Activated CD8-positive, alpha-beta memory T cell treated with anti-CD3 and anti-CD28 coated beads for 24 hours (primary cell): ENCODE measurements around the gene ALOX12B.
"Not testable (repeated sequence)": the region's sequence is repeated elsewhere in the genome, so short reads cannot be mapped to it uniquely, and the experiment has no call there.

Source experiments
- DNase-seq: peaks from one replicate; pipeline ENCODE4 v3.0.0-alpha.2; 2020

The ALOX12B gene

GRCh38 chr17:8041249-8041928 is 46.1 kb downstream of the ALOX12B start:
- no peak for DNase-seq

- no peak for DNase-seq
Measured at GRCh38 chr17:8039611-8040168, 47.8 kb downstream of the ALOX12B start.

GRCh38 chr17:8038954-8039610 is 48.4 kb downstream of the ALOX12B start, which contains the start of gene ALOX15B:
ALOX15B (plus strand) TSS chr17:8039059; CDS start chr17:8039156, 97 bp downstream.
- no peak for DNase-seq

- DNase-seq, result no peak
Measured at GRCh38 chr17:8032442-8032841, 55.1 kb downstream of the ALOX12B start.

GRCh38 chr17:8031950-8032349 is 55.6 kb downstream of the ALOX12B start:
- no peak for DNase-seq

GRCh38 chr17:8031261-8031661 is 56.3 kb downstream of the ALOX12B start:
- DNase-seq, result no peak

- no peak for DNase-seq
Measured at GRCh38 chr17:8029121-8029520, 58.4 kb downstream of the ALOX12B start.

- DNase-seq, result no peak
Measured at GRCh38 chr17:8025176-8025911, 62.2 kb downstream of the ALOX12B start.

GRCh38 chr17:8024161-8024560 is 63.4 kb downstream of the ALOX12B start:
- DNase-seq, result not testable (repeated sequence)
